T1000 (cell line): Measurements from ENCODE around the gene GABRB2.
"Not testable (repeated sequence)": the region's sequence is repeated elsewhere in the genome, so short reads cannot be mapped to it uniquely, and the experiment has no call there.

ENCODE experiments used
- DNase-seq: peaks from one replicate; lab custom pipeline; 2025; ENCODE audit warnings: mixed read lengths; lab: John Stamatoyannopoulos, UW

The GABRB2 gene

DNA sequence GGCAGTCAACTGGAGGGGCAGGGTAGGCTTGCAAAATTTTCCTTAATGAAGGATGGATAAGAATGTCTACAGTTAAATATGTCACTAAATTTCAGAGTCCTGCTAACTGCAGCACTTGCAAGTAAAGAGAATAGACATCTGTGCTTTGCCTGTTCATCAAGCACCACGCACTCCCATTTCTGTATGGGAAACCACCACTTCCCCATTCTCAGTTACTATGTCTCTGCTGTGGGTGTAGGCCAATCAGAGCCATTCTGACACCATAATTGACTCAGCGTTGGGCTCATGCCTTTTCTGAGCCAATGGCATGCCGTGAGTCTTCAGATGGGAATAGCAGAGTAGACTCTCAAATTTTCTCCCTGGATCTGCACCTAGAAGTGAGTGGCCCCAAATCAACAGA lies 247.5 kb downstream of the GABRB2 start:
- DNase-seq: no peak

DNA sequence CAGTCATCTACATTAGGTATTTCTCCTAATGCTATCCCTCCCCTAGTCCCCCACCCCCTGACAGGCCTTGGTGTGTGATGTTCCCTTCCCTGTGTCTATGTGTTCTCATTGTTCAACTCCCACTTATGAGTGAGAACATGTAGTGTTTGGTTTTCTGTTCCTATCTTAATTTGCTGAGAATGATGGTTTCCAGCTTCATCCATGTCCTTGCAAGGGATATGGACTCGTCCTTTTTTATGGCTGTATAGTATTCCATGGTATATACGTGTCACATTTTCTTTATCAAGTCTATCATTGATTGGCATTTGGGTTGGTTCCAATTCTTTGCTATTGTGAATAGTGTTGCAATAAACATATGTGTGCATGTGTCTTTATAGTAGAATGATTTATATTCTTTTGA lies 249.1 kb downstream of the GABRB2 start:
- not testable (repeated sequence) for DNase-seq

DNA sequence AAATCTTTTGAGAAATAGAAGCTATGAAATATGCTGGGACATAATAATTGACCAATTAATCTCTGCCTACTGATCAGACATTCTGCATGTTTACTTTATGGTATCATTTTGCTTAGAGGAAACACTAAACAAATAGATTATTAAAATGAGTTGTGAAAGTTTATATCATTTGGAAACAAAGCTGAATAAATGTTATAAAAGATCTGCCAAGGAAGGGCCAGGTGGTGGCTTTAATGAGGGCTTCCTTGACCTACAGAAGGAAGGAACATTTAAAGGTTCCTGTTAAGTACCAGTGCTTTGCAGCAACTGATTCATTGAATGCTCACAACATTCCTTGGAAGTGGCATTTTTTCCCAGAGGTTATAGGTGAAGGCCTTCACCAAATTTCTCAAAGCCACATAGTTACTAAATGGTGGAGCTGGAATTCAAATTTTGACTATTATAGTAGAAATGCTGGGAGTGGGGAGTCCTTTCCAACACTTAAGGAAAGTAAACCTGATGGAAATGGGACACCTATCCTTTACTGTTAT lies 250.7 kb downstream of the GABRB2 start:
- no peak for DNase-seq

DNA sequence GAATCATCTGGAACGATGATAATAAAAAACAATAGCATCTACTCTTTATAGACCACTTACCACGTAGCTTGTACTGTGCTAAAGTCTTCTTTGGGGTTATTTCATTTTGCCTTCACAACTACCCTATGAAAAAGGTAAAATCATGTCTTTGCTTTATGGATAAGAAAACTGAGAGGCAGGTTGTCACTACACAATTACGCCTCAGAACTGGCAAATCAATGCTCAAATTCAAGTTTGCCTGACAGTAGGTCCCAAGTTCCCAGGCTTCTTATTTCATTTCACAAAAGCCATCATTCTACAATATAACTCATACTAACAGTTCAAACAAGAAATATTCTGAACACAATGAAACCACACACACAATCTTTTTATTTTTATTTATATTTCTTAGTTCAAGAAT lies 258.5 kb downstream of the GABRB2 start:
- no peak for DNase-seq

DNA sequence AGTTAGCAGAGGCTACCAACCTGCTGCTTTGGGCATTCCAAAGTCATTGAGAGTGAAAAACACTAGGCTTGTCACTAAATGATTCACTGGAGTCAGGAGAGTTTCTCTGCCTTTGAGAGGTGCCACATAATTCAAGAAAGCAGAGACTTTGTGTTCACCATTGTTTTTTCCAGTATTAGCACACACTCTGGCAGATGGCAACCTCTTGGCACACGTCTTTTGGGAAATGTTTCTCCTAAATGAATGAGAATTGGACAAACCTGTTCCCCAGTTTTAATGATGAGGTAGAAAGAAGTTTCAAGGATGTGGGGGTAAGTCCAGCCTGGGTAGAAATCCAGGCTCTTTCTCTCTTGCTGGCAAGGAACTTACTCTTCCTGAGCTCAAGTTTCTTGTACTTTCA lies 259.1 kb downstream of the GABRB2 start:
- no peak for DNase-seq

DNA sequence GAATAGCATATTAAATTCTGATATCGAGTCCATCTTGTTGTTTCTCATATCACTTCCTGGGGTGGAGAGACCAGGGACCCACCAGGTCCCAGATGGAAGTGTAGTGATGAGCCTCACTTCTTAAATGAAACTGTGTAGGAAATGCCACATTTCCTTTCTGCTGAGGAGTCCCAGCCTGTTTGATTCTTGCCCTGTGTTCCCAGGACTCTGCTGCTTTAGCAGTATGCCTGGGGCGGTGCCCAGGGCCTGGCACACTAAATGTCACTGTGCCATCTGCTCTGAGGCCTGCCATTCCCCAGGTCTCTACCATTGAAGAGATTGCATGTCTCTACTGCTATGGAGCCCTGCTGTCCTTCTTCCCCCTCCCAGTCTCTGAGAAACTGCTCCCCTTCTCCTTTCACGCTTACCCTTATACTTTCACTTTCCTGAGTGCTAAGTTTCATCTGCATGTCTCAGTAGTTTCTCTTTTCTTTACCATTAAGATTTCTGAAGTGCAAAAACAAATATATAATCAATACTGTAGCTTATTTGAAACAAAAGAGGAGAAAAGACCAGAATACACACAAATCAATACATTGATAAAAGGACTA lies 260.4 kb downstream of the GABRB2 start:
- no peak for DNase-seq

DNA sequence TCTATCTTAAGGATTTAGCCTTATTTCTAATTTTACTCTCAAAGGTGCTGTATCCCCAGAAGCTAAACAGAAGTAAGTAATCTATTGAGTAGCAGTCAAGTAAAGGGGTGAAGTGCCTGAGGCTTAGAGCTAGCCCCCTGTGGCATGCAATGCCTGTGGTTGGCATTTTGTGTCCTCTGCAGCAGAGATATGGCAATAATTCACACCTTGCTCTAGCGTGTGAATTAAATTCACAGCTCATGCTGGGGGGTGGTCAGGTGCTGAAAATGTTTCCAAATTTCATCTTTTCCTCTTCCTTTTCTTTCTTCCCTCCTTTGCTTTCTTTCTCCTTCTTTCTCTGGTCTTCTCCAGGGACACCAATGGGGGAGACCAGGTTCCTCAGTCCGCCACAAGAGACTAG lies 262.1 kb downstream of the GABRB2 start:
- DNase-seq: no peak

DNA sequence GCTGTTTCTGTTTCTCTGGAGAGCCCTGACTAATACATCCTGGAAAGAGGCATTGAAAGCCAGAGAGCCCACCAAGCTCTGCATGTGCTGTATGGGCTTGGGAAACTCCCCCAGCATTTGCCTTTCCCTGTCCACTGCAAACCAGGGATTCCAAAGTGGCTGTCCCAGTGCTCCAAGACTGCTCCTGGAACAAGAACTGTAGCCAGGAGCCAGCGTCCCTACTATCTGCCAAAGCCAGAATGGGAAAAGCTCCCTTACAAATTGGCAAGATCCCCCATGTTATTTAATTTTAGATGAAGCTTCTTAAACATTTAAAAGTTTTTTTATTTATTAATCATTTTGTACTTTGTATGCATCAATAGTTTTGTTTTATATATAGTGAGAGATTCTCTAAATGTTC lies 263.2 kb downstream of the GABRB2 start:
- no peak for DNase-seq

DNA sequence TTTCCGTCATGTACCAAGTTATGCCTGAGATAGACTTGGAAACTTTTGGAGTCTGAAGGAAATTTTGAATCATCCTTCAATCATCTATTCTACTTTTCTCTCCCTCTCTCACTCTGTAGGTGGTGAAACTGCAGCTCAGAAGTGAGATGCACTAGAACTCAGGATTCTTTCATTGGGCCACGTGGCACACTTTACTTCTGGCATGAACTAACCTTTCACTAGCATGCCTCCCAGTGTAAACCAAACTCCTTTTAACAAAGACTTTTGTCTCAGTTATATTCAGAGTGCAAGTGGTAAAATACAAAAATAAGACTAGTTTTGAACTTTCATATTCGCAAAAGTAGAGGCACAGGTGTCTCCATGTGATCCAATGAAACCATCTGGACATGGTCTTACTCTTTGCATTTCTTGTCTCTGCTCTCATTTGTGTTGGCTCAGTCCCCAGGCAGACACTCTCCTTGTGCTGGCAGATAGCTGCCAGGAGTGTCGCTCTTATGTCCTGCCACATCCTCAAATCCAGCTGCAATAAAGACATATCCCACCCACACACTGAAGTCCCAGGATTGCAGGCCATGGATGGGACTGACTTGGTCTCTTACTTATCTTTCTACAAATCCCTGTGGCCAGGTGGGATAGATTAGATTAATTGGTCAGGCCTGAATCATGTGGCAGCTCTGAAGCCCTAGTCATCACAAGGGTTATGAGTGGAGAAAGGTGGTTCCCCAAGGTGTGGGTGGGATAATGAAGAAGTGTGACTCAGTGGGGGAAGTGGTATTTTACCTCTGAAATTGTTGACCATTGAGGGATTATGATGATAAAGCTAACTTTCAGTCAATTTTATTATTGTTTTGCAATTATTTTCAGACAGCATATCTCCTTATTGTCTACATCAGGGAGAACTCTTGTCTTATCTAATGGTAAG lies 267.5 kb downstream of the GABRB2 start:
- DNase-seq: no peak

DNA sequence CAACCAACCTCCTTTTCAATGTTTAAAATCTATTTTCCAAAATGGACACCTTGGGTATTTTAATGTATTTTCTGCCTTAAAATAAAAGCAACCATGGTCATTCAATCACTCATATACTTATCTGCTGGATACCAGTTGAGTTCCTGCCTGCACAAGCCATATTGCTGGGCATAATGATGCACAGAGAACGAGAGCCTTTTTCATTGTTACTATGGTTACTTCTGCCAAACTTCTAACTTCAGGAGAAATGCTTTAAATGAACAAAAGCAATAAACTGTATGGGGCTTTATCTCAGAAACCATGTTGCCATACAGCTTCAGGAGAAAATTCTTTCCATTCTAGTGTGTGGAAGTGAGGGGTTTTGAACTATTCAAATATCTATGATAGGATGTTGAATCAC lies 269.5 kb downstream of the GABRB2 start:
- no peak for DNase-seq

DNA sequence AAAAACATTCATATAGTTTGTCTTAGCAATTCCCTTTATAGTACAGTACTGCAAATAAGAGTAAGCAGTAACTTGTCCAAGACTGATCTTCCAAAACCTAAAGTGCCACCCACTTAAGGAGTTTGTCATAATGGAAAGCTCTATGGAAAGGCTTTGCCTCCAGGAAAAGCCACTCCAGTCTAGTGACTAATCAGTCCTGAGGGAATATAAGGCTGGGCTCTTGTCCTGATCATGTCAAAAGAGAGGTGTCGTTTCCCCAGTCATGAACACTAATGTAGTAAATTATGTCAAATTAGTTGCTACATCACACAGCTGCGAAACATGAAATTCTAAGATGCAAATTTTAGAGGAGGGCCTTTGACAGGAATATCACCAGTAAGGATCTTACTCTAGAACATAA lies 271.6 kb downstream of the GABRB2 start:
- no peak for DNase-seq

DNA sequence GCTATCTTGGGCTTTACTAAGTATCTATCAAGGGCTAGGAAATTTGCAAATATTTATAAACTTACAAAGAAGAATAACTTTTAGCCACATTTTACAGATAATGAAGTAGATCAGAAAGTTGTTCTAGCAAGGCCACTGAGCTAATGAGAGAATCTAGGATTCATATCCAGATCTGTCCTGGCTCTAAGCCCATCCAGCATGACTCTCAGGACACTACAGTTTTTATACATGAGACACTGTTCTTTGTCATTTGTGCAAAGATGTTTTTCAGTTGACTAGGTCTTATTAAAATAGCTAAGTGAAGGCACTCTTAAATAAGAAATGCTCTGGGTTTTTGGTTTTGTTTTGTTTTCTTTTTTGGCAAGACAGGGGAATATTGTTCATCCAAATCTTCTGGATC lies 273.1 kb downstream of the GABRB2 start:
- no peak for DNase-seq

DNA sequence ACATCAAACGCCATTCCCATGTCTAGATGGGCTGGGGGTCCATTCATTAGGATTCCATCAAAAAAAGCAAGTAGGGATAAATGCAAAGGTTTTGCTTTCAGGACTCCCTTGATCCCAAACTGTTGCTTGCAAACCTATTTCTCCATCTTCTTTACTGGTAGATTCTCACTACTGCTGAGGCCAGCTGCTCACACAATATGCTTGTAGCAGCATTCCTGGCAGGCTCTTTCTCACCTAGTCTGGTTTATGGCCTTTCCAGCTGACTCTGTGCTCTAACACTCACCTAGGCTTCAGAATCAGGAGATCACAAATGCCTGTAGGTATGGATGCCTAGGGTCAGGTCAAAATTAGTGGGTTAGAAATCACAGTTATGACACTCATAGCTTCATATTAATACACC lies 274.7 kb downstream of the GABRB2 start:
- no peak for DNase-seq

DNA sequence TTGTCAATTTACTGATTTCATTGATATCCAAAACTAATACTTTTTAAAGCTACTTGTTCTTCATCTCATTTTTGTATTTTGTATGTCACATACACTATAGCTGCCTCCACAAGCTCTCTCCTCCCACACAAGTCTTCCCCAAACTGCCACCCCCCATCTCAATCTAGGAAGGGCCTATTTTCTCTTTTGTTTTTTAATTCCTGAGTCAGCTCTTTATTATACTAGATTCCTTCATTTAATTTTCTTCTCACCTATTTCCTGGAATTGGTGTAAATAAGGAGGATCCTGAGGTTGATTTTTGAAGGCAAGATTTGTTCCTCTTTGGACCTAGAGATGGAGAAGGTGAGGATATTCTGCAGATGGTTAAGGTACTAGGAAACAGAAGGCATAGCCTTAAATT lies 277.4 kb downstream of the GABRB2 start:
- DNase-seq: no peak

DNA sequence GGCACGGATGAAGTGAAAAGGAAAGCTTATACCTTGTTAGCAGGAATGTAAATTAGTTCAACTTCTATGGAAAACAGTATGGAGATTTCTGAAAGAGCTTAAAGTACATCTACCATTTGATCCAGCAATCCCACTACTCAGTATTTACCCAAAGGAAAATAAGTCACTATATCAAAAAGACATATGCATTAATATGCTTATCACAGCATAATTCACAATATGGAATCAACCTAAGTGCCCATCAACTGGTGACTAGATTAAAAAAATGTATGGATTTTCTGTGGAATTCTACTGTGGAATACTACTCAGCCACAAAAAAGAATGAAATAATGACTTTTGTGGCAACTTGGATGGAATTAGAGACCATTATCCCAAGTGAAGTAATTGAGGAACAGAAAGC lies 279.6 kb downstream of the GABRB2 start:
- no peak for DNase-seq

DNA sequence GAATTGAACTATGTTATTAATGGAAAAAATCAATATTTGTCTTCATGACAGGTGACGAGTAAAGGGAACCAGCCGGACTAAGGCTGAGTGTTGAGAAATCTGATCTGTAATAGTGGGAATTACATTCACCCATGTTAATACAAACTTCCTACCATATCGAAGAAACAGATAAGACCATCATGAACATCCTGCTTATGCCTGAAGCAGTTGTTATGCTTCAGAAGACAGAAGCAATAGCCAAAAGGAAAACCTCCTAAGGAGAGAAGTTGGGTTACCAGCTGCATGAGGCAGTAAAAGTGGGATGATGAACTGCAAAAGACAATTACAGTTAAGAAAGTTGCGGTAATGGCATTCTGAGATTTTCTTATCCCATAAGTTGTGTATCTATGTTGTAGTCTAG lies 281.5 kb downstream of the GABRB2 start:
- no peak for DNase-seq

DNA sequence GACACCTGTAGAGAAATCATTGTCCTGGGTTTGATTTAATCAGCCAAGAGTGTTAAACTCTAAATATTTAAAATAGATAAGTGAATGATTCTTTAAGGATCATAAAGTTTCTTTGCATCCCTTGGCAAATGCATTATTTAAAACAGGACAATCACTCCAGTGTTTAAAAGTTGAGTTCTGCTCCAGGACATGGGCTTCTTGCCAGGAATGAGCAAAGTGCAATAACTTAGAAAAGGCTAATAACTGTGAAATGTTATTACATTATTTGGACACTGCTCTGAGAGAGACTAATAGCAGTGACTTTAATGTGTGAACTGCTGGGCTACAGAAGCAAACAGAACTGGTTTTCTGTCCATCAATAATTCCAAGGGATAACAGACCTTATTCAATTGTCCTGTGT lies 283.3 kb downstream of the GABRB2 start:
- no peak for DNase-seq

DNA sequence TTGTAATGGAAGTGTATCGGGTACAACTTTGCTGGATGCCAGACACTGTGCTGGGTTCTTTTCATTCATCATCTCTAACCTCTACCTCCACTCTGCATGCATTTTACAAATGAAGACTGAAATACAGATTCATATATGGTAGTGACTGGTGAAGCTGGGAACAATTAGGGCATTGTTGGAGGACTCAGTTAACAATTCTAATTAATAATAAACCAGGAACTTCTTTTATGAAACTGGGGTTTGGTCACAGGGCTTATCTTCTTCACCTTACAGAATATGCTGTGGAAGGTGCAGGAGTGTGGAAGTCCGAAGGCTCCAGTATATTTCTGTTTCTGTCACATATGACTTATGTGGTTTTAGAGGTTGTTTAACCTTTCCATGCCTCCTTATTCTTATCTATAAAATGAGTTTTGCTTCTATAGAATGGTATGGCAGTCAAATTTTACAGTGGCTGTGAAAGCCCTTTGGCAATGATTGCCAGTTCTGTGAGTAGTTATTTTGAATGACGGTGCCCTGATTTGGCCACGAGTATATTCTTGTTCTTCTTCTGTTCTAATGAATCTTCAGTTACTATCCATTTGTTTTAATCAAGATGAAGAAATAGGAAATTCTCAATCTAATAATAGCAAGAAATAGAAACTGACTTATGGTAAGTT lies 284.7 kb downstream of the GABRB2 start:
- no peak for DNase-seq

DNA sequence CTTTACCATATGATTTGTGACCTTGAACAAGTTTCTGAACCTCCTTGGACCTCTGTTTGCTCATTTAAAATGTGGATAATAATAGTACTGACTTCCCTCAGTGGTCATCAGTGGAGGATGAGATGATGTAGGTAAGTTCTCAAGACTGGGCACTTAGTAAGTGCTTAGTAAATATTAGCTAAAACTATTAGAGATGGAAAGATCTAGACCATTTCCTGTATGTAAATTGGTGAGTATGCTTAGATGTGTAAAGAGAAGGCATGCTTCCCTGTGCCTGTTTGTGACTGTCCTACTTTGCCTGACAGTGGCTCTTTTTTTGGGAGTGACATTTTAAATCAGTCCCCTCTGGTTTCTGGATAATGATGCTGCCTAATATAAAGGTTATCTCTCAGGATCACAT lies 288.1 kb downstream of the GABRB2 start:
- no peak for DNase-seq

DNA sequence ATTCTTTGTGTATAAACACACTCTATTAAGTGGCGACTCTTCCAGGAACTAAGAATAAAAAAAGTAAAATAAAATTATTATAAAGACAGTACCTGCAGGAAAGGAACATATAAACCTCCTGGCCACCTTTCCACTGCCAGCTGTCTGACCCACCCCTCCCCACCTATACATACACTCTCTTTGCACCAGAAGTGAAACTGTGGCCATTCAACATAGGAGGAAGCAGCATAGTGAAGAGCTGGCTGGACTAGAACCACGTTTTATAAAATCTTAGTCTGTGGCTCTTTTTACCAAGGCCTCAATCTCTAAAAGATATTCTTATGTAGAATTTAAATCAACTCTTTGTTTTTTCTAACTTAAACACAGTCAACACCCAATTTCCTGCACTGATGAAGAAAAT lies 289.6 kb downstream of the GABRB2 start:
- no peak for DNase-seq

DNA sequence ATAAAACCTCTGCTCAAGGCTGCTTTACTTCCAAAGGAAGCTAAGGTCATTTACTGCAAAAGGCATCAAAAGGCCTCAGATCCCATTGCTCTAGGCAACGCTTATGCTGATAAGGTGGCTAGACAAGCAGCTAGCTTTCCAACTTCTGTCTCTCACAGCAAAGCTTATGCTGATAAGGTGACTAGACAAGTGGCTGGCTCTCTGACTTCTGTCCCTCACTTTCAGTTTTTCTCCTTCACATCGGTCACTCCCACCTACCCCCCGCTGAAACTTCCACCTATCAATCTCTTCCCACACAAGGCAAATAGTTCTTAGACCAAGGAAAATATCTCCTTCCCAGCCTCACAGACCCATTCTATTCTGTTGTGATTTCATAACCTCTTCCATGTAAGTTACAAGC lies 293.6 kb downstream of the GABRB2 start:
- DNase-seq: not testable (repeated sequence)

DNA sequence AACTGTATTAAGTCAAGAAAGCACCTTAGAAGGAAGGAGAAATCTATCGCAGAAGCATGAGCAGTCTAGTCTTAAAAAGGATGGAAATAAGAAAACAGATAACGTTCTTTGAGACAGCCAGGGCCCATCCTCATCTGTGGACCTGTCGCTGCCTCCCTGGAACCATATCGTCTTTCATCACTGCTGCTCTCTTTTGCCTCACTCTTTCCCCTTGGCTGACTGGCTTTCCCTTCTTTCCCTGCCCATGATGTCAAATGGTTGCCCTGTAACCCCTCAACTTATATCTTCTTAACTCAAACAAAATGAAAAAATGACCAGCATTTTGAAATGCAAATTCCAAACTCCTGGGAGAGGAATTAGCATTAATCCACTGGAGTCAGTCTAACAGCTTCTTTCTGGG lies 299.8 kb downstream of the GABRB2 start:
- DNase-seq: no peak

DNA sequence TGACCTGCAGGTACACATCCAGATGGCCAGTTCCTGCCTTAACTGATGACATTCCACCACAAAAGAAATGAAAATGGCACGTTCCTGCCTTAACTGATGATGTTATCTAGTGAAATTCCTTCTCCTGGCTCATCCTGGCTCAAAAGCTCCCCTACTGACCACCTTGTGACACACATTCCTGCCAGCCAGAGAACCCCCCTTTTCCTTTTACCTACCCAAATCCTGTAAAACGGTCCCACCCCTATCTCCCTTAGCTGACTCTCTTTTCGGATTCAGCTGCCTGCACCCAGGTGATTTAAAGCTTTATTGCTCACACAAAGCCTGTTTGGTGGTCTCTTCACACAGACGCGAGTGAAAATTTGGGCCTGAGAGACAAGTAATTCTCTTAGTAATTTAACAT lies 300.7 kb downstream of the GABRB2 start:
- DNase-seq: not testable (repeated sequence)
